SK-N-SH treated with all-trans-retinoic acid at 6 μM for 48 hours (cell line): ENCODE data around the gene CWC22.

Experiments used
- ARNTL ChIP-seq: fragments of 450-650 bp; formaldehyde crosslinking; IDR thresholded peaks from 2 replicates; pipeline ENCODE4 v1.5.0; 2020; ENCODE audit warnings: low read depth, mild to moderate bottlenecking, moderate library complexity, borderline replicate concordance
- BACH2 ChIP-seq: fragments of 250-450 bp; sonication (Bioruptor Pico); IDR thresholded peaks from 2 replicates; pipeline ENCODE4 v1.9.0; 2021; ENCODE audit warnings: mild to moderate bottlenecking, borderline replicate concordance
- ESRRG ChIP-seq: fragments of 250-450 bp; sonication (Bioruptor Pico); IDR thresholded peaks from 2 replicates; pipeline ENCODE4 v1.6.1; 2021; ENCODE audit warnings: mild to moderate bottlenecking
- ISL1 ChIP-seq: fragments of 250-450 bp; sonication (Bioruptor Pico); IDR thresholded peaks from 2 replicates; pipeline ENCODE4 v2.1.2; 2022; ENCODE audit warnings: mild to moderate bottlenecking, moderate library complexity
- PATZ1 ChIP-seq: fragments of 250-450 bp; sonication (Bioruptor Pico); IDR thresholded peaks from 2 replicates; pipeline ENCODE4 v1.8.0; 2020; ENCODE audit warnings: mild to moderate bottlenecking, moderate library complexity, borderline replicate concordance
- RARB ChIP-seq: fragments of 250-450 bp; sonication (Bioruptor Pico); IDR thresholded peaks from 2 replicates; pipeline ENCODE4 v1.8.0; 2021; ENCODE audit warnings: mild to moderate bottlenecking, moderate library complexity
- ZFP30 ChIP-seq: fragments of 450-650 bp; formaldehyde crosslinking; IDR thresholded peaks from 2 replicates; pipeline ENCODE4 v1.5.0; 2022; ENCODE audit warnings: mild to moderate bottlenecking, moderate library complexity
- ZNF8 ChIP-seq: fragments of 450-650 bp; formaldehyde crosslinking; IDR thresholded peaks from 2 replicates; pipeline ENCODE4 v1.5.0; 2020; ENCODE audit warnings: mild to moderate bottlenecking, moderate library complexity

GRCh38 chr2:180046776-180047175, 39.7 kb upstream of the CWC22 start:
- no peak for TF ChIP-seq BACH2
- TF ChIP-seq ISL1 = no peak
- TF ChIP-seq ZNF8 (CRISPR knock-in tag) = no peak
- TF ChIP-seq PATZ1 = no peak
- no peak for TF ChIP-seq ARNTL (CRISPR knock-in tag)
- TF ChIP-seq ZFP30 (CRISPR knock-in tag) = no peak
- TF ChIP-seq RARB (CRISPR knock-in tag) = no peak
- TF ChIP-seq ESRRG (CRISPR knock-in tag) = no peak
